HepG2 (cell line): ENCODE measurements around the gene UNG. TPM values are rescaled to one million over a fixed set of nuclear protein-coding genes. Genes with fewer than 3 reads are reported as not detected.
A peak's percentile ranks its signal among the peaks of the same experiment; 100 is the strongest.

Source experiments
- ATF6 ChIP-seq: sonication (generic); formaldehyde crosslinking; conservative IDR thresholded peaks from 2 replicates; pipeline ENCODE4 v1.4.0; 2020; ENCODE audit warnings: missing genetic modification reagents
- DBP ChIP-seq: sonication (generic); formaldehyde crosslinking; IDR thresholded peaks from 2 replicates; pipeline ENCODE4 v1.4.0; 2020; ENCODE audit warnings: missing genetic modification reagents; ENCODE audit errors: not compliant biosample characterization
- DDIT3 ChIP-seq: sonication (generic); formaldehyde crosslinking; IDR thresholded peaks from 2 replicates; pipeline ENCODE4 v1.4.0; 2020; ENCODE audit warnings: mild to moderate bottlenecking, missing genetic modification reagents
- FUBP1 ChIP-seq: sonication (generic); formaldehyde crosslinking; IDR thresholded peaks from 2 replicates; pipeline ENCODE4 v1.5.1; 2020; ENCODE audit warnings: missing genetic modification reagents, mild to moderate bottlenecking, borderline replicate concordance
- MLX ChIP-seq: IDR thresholded peaks from 2 replicates; pipeline ENCODE4 v1.6.1; 2016
- MYPOP ChIP-seq: sonication (generic); formaldehyde crosslinking; IDR thresholded peaks from 2 replicates; pipeline ENCODE4 v1.8.1; 2023; ENCODE audit warnings: mild to moderate bottlenecking, moderate library complexity, missing genetic modification reagents
- PRDM10 ChIP-seq: sonication (generic); formaldehyde crosslinking; IDR thresholded peaks from 2 replicates; pipeline ENCODE4 v1.4.0; 2020; ENCODE audit warnings: low read depth, missing genetic modification reagents
- SAP130 ChIP-seq: IDR thresholded peaks from 2 replicates; pipeline ENCODE4 v1.6.1; 2016; ENCODE audit warnings: low read depth
- SMARCE1 ChIP-seq: fragments of 450-650 bp; IDR thresholded peaks from 2 replicates; pipeline ENCODE4 v1.6.1; 2017; ENCODE audit warnings: borderline replicate concordance
- SP4 ChIP-seq: sonication (generic); formaldehyde crosslinking; IDR thresholded peaks from 2 replicates; pipeline ENCODE4 v1.8.1; 2023; ENCODE audit warnings: mild to moderate bottlenecking, missing genetic modification reagents
- SRF ChIP-seq: IDR thresholded peaks from 2 replicates; pipeline ENCODE4 v1.6.1; 2011; ENCODE audit warnings: mild to moderate bottlenecking, low read depth, low read length, moderate library complexity
- THRA ChIP-seq: sonication (generic); formaldehyde crosslinking; IDR thresholded peaks from 2 replicates; pipeline ENCODE4 v1.4.0; 2020; ENCODE audit warnings: missing genetic modification reagents, borderline replicate concordance
- ZNF160 ChIP-seq: sonication (generic); formaldehyde crosslinking; IDR thresholded peaks from 2 replicates; pipeline ENCODE4 v1.8.0; 2022; ENCODE audit warnings: mild to moderate bottlenecking, inconsistent platforms, missing genetic modification reagents
- ZNF292 ChIP-seq: sonication (generic); formaldehyde crosslinking; IDR thresholded peaks from 2 replicates; pipeline ENCODE4 v1.8.1; 2022; ENCODE audit warnings: mild to moderate bottlenecking, low read depth, missing genetic modification reagents, borderline replicate concordance
- polyA plus RNA-seq, 8 experiments: library from polyadenylated mRNA; depleted of rRNA in 3 of 8; stranded (reverse) in 7 of 8; unstranded in 1 of 8; fragments of >200 nt; fragmentation: Illumina TruSeq in 4 of 8; extraction: Trizol in 4 of 8; gene quantifications; 2 replicates each; pipeline versions ENCODE4 v1.2.1 to v1.2.3, GENCODE V29; 2011 to 2016; ENCODE audit warnings: low read depth in 4 of 8, missing spikeins in 1 of 8, mixed read lengths in 1 of 8; ENCODE audit not compliant: insufficient read depth in 1 of 8
- total RNA-seq, 5 experiments: library from RNA; depleted of rRNA; stranded (reverse); fragments of >200 nt; fragmentation: Illumina TruSeq; extraction: Trizol; gene quantifications; 2 replicates each; pipeline ENCODE4 v1.2.3, GENCODE V29; 2016; ENCODE audit warnings: low read depth in 1 of 5

UNG gene
- total and polyA plus RNA-seq, 2 of the 13 experiments (the other 11 are each of a cell fraction or from before 2014, with no cell fraction given), result 23.3 to 114 TPM

- no peak for TF ChIP-seq FUBP1 (CRISPR knock-in tag)
- no peak for TF ChIP-seq SRF
- TF ChIP-seq MLX (CRISPR knock-in tag), result no peak
- TF ChIP-seq SAP130 (CRISPR knock-in tag), result peak; percentile 19; the same call in 1 of the 2 replicates
- 0 out of 2 replicates have a peak, but pooled peaks have one; percentile 44 for TF ChIP-seq ZNF160
- TF ChIP-seq ATF6, result no peak
- peak; percentile 97 for TF ChIP-seq MYPOP (CRISPR knock-in tag)
- peak; percentile 13; the same call in 1 of the 2 replicates for TF ChIP-seq SP4 (CRISPR knock-in tag)
- peak; percentile 46; the same call in 1 of the 2 replicates for TF ChIP-seq ZNF292
- TF ChIP-seq THRA (CRISPR knock-in tag), result no peak
- no peak for TF ChIP-seq DDIT3 (CRISPR knock-in tag)
- no peak for TF ChIP-seq SMARCE1
- no peak for TF ChIP-seq DBP (CRISPR knock-in tag)
- peak; percentile 80; the same call in 1 of the 2 replicates for TF ChIP-seq PRDM10 (CRISPR knock-in tag)
These were observed 57.3 kb downstream of the UNG start (continued) for GRCh38 chr12:109154451-109155438.
